ENCODE measurements around the gene RPL27A. TPM values are rescaled to one million over a fixed set of nuclear protein-coding genes. Genes with fewer than 3 reads are reported as not detected.

RPL27A gene
- total RNA-seq, 1 experiment from 2014 or later, result 629 TPM

DNA sequence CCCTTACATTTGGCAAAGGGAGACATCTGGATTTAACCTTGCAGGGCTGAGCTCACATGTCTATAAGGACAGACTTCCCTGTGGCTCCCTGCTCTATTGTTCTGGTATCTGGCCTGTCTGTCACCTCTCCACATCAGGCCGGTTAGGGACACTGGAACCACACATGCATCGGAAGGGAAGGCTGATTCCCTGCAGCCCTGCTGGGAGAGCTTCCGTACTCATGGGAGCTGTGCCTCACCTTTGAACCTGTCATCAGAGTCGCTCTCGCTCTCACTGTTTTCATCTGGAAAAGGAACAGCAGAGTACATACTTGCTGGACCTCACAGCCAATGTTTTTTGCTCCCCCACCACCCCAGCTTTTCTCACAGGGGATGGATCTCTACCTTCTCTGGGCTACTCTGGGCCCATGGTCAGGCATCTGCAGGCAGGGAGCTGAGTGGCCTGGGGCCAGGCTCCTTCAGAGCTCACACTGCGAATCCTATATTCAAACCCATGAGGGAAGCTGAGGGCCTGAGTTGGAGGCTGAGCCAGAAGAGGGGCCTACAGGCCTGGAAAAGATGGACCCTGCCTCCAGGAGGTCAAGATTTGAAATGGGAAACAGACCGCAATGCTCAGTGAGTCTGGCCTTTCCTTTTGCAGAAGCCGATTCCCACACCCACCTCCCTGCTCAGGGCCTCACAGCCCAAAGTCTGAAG is 31.3 kb downstream of the RPL27A start:
- Histone ChIP-seq H3K4me3 (ENCODE audit: low read depth, low read length, poor library complexity, severe bottlenecking) (no peak overlapping the region), H3K27ac (ENCODE audit: low read depth, low read length, poor library complexity, severe bottlenecking) (no peak overlapping the region), H3K27me3 (replicated peaks; ENCODE audit: insufficient read depth, low read depth, low read length, poor library complexity) (no peaks in the 10 kb centered on the region), H3K9me3 (ENCODE audit: low read depth, low read length, poor library complexity, severe bottlenecking) (no peaks in the 10 kb centered on the region), H3K36me3 (ENCODE audit: insufficient read depth, low read length, poor library complexity, severe bottlenecking) (no peaks in the 10 kb centered on the region), H3K4me1 (ENCODE audit: insufficient read depth, low read length, poor library complexity, severe bottlenecking) (peaks cover 15% of the 10 kb centered on the region)
- CTCF ChIA-PET, result no interaction called here
- DNase-seq (ENCODE audit: low spot score), result no peak
- intact Hi-C loops (cut with micrococcal nuclease; ENCODE audit: unreplicated experiment), result no loop called here
- TF ChIP-seq EZH2 (IDR thresholded peaks at IDR 0.05; ENCODE audit: borderline replicate concordance, low read depth, low read length, poor library complexity, severe bottlenecking), result no peak
- TF ChIP-seq, protein P1, sequence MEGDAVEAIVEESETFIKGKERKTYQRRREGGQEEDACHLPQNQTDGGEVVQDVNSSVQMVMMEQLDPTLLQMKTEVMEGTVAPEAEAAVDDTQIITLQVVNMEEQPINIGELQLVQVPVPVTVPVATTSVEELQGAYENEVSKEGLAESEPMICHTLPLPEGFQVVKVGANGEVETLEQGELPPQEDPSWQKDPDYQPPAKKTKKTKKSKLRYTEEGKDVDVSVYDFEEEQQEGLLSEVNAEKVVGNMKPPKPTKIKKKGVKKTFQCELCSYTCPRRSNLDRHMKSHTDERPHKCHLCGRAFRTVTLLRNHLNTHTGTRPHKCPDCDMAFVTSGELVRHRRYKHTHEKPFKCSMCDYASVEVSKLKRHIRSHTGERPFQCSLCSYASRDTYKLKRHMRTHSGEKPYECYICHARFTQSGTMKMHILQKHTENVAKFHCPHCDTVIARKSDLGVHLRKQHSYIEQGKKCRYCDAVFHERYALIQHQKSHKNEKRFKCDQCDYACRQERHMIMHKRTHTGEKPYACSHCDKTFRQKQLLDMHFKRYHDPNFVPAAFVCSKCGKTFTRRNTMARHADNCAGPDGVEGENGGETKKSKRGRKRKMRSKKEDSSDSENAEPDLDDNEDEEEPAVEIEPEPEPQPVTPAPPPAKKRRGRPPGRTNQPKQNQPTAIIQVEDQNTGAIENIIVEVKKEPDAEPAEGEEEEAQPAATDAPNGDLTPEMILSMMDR (conservative IDR thresholded peaks at IDR 0.05; ENCODE audit: low read depth, low read length), result no peak
- no TSS peak for BruUV-seq (replicated peaks)
- POLR2A ChIA-PET (ENCODE audit: low non-redundant PET), result no interaction called here

DNA sequence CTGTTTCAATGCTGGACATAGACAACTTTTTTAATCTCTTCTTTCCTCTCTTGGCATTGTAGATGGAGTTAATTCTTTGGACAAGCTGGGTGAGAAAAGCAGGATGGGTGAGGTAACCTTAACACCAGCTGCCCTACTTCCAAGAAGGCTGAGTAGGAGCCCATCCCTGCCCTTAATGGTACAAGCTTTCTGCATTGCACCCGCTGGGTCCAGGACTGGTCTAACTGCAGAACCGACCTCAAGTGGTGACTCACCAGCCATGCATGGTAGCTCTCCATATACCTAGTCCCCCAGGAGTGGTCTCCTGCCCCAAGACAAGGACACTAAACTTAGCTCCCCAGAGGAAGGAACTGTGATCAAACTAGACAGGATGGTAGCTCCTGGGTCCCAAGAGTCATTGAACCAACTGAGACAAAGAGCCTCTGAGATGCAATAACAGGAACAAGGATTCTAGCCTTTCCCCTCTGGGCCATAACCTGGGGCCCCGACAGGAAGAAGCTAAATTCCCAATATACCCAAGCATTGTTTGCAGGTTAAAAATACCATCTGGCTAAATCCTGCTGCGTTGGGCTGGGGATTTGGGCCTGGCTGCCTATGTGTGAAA is 32.1 kb downstream of the RPL27A start:
- DNase-seq (ENCODE audit: low spot score), result no peak
- CTCF ChIA-PET, result no interaction called here
- Histone ChIP-seq H3K4me1 (ENCODE audit: insufficient read depth, low read length, poor library complexity, severe bottlenecking) (peaks cover 22% of the 10 kb centered on the region), H3K9me3 (ENCODE audit: low read depth, low read length, poor library complexity, severe bottlenecking) (no peaks in the 10 kb centered on the region), H3K27me3 (replicated peaks; ENCODE audit: insufficient read depth, low read depth, low read length, poor library complexity) (no peaks in the 10 kb centered on the region), H3K27ac (ENCODE audit: low read depth, low read length, poor library complexity, severe bottlenecking) (no peak overlapping the region), H3K4me3 (ENCODE audit: low read depth, low read length, poor library complexity, severe bottlenecking) (no peak overlapping the region), H3K36me3 (ENCODE audit: insufficient read depth, low read length, poor library complexity, severe bottlenecking) (no peaks in the 10 kb centered on the region)
- TF ChIP-seq EZH2 (IDR thresholded peaks at IDR 0.05; ENCODE audit: borderline replicate concordance, low read depth, low read length, poor library complexity, severe bottlenecking), result no peak
- TF ChIP-seq, protein P1 (conservative IDR thresholded peaks at IDR 0.05; ENCODE audit: low read depth, low read length), result no peak
- no TSS peak for BruUV-seq (replicated peaks)
- POLR2A ChIA-PET (ENCODE audit: low non-redundant PET), result no interaction called here
- intact Hi-C loops (cut with micrococcal nuclease; ENCODE audit: unreplicated experiment), result no loop called here

DNA sequence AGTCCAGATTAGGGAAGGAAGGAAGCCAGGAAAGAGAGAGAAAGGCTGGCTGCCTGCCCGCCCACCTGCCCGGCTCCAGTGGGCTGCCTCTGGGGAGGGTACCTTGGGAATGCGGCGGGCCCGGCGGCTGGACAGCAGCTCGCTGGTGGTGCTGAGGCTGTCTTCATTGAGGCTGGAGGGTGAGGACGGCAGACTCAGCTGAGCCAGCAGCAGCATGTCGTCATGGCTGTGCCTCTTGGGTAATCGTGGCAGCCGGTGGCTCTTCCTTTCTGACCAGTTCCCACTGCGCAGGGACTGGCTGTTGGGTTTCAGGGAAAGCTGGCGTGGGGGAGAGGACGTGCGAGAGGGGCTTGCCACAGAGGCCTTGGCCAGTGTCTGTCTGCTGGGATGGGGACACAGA is 32.9 kb downstream of the RPL27A start:
- no TSS peak for BruUV-seq (replicated peaks)
- no peak for DNase-seq (ENCODE audit: low spot score)
- H3K4me1 ChIP-seq (ENCODE audit: insufficient read depth, low read length, poor library complexity, severe bottlenecking), result peaks cover 25% of the 10 kb centered on the region
- H3K9me3 ChIP-seq (ENCODE audit: low read depth, low read length, poor library complexity, severe bottlenecking), result no peaks in the 10 kb centered on the region
- H3K36me3 ChIP-seq (ENCODE audit: insufficient read depth, low read length, poor library complexity, severe bottlenecking), result no peaks in the 10 kb centered on the region
- intact Hi-C loops (cut with micrococcal nuclease; ENCODE audit: unreplicated experiment), result no loop called here
- no peaks in the 10 kb centered on the region for H3K27me3 ChIP-seq (replicated peaks; ENCODE audit: insufficient read depth, low read depth, low read length, poor library complexity)
- POLR2A ChIA-PET (ENCODE audit: low non-redundant PET), result no interaction called here
- no peak overlapping the region for H3K27ac ChIP-seq (ENCODE audit: low read depth, low read length, poor library complexity, severe bottlenecking)
- CTCF ChIA-PET, result no interaction called here
- TF ChIP-seq EZH2 (IDR thresholded peaks at IDR 0.05; ENCODE audit: borderline replicate concordance, low read depth, low read length, poor library complexity, severe bottlenecking), result no peak
- TF ChIP-seq, protein P1 (conservative IDR thresholded peaks at IDR 0.05; ENCODE audit: low read depth, low read length), result no peak
- no peak overlapping the region for H3K4me3 ChIP-seq (ENCODE audit: low read depth, low read length, poor library complexity, severe bottlenecking)
